Neural progenitor cell (in vitro differentiated cells): ENCODE results near the gene FNDC8. TPM values are rescaled to one million over a fixed set of nuclear protein-coding genes. Genes with fewer than 3 reads are reported as not detected.

Source experiments
- DNase-seq: peaks from one replicate; pipeline ENCODE4 v3.0.0-alpha.2; 2016; ENCODE audit warnings: low spot score
- H2AFZ ChIP-seq: fragments of 200-600 bp; sonication (generic); replicated peaks from 2 replicates; pipeline ENCODE4 v1.6.1; 2016; ENCODE audit warnings: antibody characterized with exemption
- H3F3A ChIP-seq: fragments of 200-600 bp; sonication (generic); 2 replicates; pipeline ENCODE4 v1.6.1; 2016; ENCODE audit warnings: antibody characterized with exemption, low read depth
- H3K27ac ChIP-seq: fragments of 200-600 bp; sonication (generic); 2 replicates; pipeline ENCODE4 v1.5.1; 2016; ENCODE audit warnings: mild to moderate bottlenecking
- H3K27me3 ChIP-seq: fragments of 200-600 bp; sonication (generic); 2 replicates; pipeline ENCODE4 v1.6.1; 2016; ENCODE audit warnings: mild to moderate bottlenecking, moderate library complexity
- H3K36me3 ChIP-seq: fragments of 200-600 bp; sonication (generic); 2 replicates; pipeline ENCODE4 v1.5.1; 2016
- H3K4me1 ChIP-seq: fragments of 200-600 bp; sonication (generic); 2 replicates; pipeline ENCODE4 v1.6.1; 2016; ENCODE audit warnings: mixed run types
- H3K4me2 ChIP-seq: fragments of 200-600 bp; sonication (generic); 2 replicates; pipeline ENCODE4 v1.6.1; 2016
- H3K4me3 ChIP-seq: fragments of 200-600 bp; sonication (generic); 2 replicates; pipeline ENCODE4 v1.5.1; 2016
- H3K79me2 ChIP-seq: fragments of 200-600 bp; sonication (generic); 2 replicates; pipeline ENCODE4 v1.6.1; 2016; ENCODE audit warnings: low read depth
- H3K9ac ChIP-seq: fragments of 200-600 bp; sonication (generic); 2 replicates; pipeline ENCODE4 v1.6.1; 2016
- H3K9me3 ChIP-seq: fragments of 200-600 bp; sonication (generic); 2 replicates; pipeline ENCODE4 v1.5.1; 2016; ENCODE audit warnings: low read depth
- H4K20me1 ChIP-seq: fragments of 200-600 bp; sonication (generic); 2 replicates; pipeline ENCODE4 v1.6.1; 2016; ENCODE audit warnings: low read depth
- H3K27ac Mint-ChIP-seq: 3 replicates; pipeline ENCODE4 v1.8.0; 2021; ENCODE audit warnings: mixed read lengths
- H3K27me3 Mint-ChIP-seq: 2 replicates; pipeline ENCODE4 v1.8.0; 2022; ENCODE audit warnings: low read depth, mild to moderate bottlenecking, inconsistent platforms, moderate library complexity, mixed read lengths; ENCODE audit not compliant: insufficient read depth
- H3K36me3 Mint-ChIP-seq: 3 replicates; pipeline ENCODE4 v1.8.0; 2021; ENCODE audit warnings: mixed read lengths
- H3K4me1 Mint-ChIP-seq: 3 replicates; pipeline ENCODE4 v1.8.0; 2021; ENCODE audit warnings: mixed read lengths
- H3K4me3 Mint-ChIP-seq: 3 replicates; pipeline ENCODE4 v1.8.0; 2021; ENCODE audit warnings: mild to moderate bottlenecking, moderate library complexity, mixed read lengths
- H3K9me3 Mint-ChIP-seq: 3 replicates; pipeline ENCODE4 v1.8.0; 2020; ENCODE audit warnings: mixed read lengths
- CTCF ChIP-seq: fragments of 200-600 bp; sonication (generic); IDR thresholded peaks from 2 replicates; pipeline ENCODE4 v1.5.1; 2017; ENCODE audit warnings: antibody characterized with exemption, mild to moderate bottlenecking
- EZH2 ChIP-seq: fragments of 200-600 bp; sonication (generic); IDR thresholded peaks from 2 replicates; pipeline ENCODE4 v1.6.1; 2017; ENCODE audit warnings: antibody characterized with exemption, mild to moderate bottlenecking, moderate library complexity
- EZH2phosphoT487 ChIP-seq: fragments of 200-600 bp; sonication (generic); IDR thresholded peaks from 2 replicates; pipeline ENCODE4 v1.6.1; 2017; ENCODE audit warnings: antibody characterized with exemption
- total RNA-seq: library from RNA; depleted of rRNA; stranded (reverse); fragments of >200 nt; gene quantifications from 2 replicates; pipeline ENCODE4 v1.2.3, GENCODE V29; 2015; ENCODE audit warnings: low replicate concordance

FNDC8 gene
- total RNA-seq, 1 donor from 2014 or later: not detected

DNA sequence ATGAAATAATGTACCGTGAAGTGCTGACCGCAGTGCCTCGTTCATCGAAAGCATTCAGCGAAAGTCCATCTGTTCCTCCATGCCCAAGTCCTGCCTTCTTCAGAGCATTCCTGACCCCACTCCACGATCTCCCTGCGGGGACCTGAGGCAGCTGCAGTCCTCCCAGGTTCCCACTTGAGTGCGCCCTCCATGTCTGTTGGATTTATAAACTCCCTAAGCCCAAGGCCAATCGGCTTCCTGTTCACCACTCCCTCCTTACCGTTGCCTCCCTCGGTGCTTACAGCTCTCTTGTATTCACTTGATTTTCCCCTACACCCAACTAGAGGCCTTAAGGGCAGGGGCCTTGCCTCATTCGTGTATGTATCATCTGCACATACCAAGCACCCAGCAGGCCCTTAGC is 4.6 kb upstream of the FNDC8 start:
- peaks cover 19% of the 10 kb centered on the region for H3K27me3 ChIP-seq
- no peaks in the 10 kb centered on the region for H3K79me2 ChIP-seq
- no peak overlapping the region for H3K9ac ChIP-seq
- H3K27me3 Mint-ChIP-seq: peaks cover 7% of the 10 kb centered on the region
- H2AFZ ChIP-seq: no peak overlapping the region
- peaks cover 19% of the 10 kb centered on the region for H3K36me3 Mint-ChIP-seq
- TF ChIP-seq EZH2 (no peak), EZH2phosphoT487 (no peak), CTCF (no peak)
- H3K9me3 ChIP-seq: no peaks in the 10 kb centered on the region
- H3F3A ChIP-seq: no peaks in the 10 kb centered on the region
- H3K4me3 Mint-ChIP-seq: peak overlapping the region; percentile 31
- H3K4me1 ChIP-seq: no peaks in the 10 kb centered on the region
- peak; percentile 11 for DNase-seq
- no peaks in the 10 kb centered on the region for H3K36me3 ChIP-seq
- no peak overlapping the region for H3K27ac ChIP-seq
- no peak overlapping the region for H3K4me3 ChIP-seq
- no peak overlapping the region for H3K4me2 ChIP-seq
- H4K20me1 ChIP-seq: no peaks in the 10 kb centered on the region
- no peaks in the 10 kb centered on the region for H3K9me3 Mint-ChIP-seq
- peak overlapping the region; percentile 5 for H3K27ac Mint-ChIP-seq
- H3K4me1 Mint-ChIP-seq: peaks cover 23% of the 10 kb centered on the region

DNA sequence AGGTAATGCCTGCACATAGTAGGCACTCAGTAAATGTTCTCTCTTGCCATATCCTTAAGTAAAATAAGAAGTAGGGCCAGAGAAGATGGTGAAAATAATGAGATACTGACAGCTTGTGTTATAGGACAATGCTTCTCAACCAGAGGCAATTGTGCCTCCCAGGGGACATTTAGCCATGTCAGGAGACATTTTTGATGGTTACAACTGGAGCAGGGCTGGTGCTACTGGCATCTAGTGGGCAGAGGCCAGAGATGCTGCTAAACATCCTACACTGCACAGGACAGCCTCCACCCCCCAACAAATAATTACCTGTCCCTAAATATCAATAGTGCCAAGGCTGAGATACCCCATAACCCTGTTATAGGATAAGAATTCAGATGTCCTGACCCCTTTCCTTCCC is 3.4 kb upstream of the FNDC8 start:
- no peak overlapping the region for H2AFZ ChIP-seq
- Mint-ChIP-seq H3K27me3 (peaks cover 9% of the 10 kb centered on the region), H3K36me3 (peaks cover 14% of the 10 kb centered on the region), H3K4me3 (peak overlapping the region; percentile 77), H3K4me1 (peaks cover 23% of the 10 kb centered on the region), H3K9me3 (no peaks in the 10 kb centered on the region), H3K27ac (no peak overlapping the region)
- no peak overlapping the region for H3K9ac ChIP-seq
- H3F3A ChIP-seq: no peaks in the 10 kb centered on the region
- H3K4me3 ChIP-seq: no peak overlapping the region
- no peaks in the 10 kb centered on the region for H4K20me1 ChIP-seq
- H3K36me3 ChIP-seq: no peaks in the 10 kb centered on the region
- no peak for TF ChIP-seq EZH2phosphoT487
- TF ChIP-seq EZH2: no peak
- TF ChIP-seq CTCF: peak; percentile 5
- H3K27ac ChIP-seq: no peak overlapping the region
- no peaks in the 10 kb centered on the region for H3K79me2 ChIP-seq
- H3K4me2 ChIP-seq: no peak overlapping the region
- no peaks in the 10 kb centered on the region for H3K9me3 ChIP-seq
- no peaks in the 10 kb centered on the region for H3K4me1 ChIP-seq
- DNase-seq: no peak
- H3K27me3 ChIP-seq: peaks cover 19% of the 10 kb centered on the region

DNA sequence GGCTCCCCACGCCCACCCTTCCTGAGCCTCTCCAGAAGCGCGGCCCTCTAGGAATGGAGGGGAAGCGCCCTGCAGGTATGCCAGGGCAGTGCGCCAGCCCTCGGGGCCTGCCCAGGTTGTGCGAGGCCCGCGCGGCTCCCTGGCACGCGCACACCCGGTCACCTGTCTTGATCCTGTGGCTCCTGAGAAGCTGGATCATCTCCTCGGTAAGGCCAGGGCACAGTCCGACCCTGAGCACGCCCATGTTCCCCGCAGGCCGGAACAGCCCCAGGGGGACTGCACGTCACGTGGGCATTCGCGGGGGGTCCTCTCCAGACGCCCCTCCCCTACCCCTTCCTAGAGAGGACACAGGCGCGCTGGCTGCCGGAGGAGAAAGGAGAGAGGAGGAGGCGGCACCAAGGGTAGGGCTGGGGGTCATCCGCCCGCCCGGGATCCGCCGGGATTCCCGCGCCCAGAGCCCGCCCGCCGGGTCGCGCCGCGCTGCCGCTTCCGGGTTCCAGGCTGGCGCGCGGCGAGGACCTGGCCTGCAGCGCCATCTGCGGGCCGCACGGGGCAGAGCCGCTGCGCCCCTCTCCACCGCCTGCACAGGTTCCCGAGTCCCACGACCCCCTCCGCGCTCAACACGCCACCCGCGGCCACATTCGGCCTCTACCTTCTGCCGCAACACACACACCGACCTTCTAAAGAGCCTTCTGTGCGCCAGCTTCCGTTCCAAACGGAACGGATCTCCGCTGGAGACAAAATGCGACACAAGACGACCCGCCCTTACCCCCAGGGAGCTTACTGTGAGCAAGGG is 1.8 kb upstream of the FNDC8 start, which contains the start of gene RAD51D:
TSS of gene RAD51D (minus strand) at position 491 of the 796 bp plus-strand sequence. CDS start at position 244, 247 bp downstream.
- no peak within 1 kb of the TSS for H3K27ac ChIP-seq
- H3K27ac Mint-ChIP-seq: peak within 1 kb of the TSS; percentile 95

More for the DNA sequence above, 1.8 kb upstream of the FNDC8 start, which contains the start of gene RAD51D:
- peak within 1 kb of the TSS; percentile 45 for H3K9ac ChIP-seq
- Mint-ChIP-seq H3K36me3 (peaks cover 14% of the 10 kb centered on the region), H3K9me3 (no peaks in the 10 kb centered on the region), H3K4me1 (peaks cover 23% of the 10 kb centered on the region), H3K4me3 (peak within 1 kb of the TSS; percentile 95), H3K27me3 (peaks cover 11% of the 10 kb centered on the region)
- peak within 1 kb of the TSS; percentile 98 for H2AFZ ChIP-seq
- H3K36me3 ChIP-seq: no peaks in the 10 kb centered on the region
- TF ChIP-seq CTCF (peak; percentile 93), EZH2phosphoT487 (no peak), EZH2 (peak; percentile 35)
- peaks cover 19% of the 10 kb centered on the region for H3K27me3 ChIP-seq
- peak; percentile 91 for DNase-seq
- no peaks in the 10 kb centered on the region for H4K20me1 ChIP-seq
- no peaks in the 10 kb centered on the region for H3K9me3 ChIP-seq
- peak within 1 kb of the TSS; percentile 76 for H3K4me3 ChIP-seq
- H3K4me2 ChIP-seq: peak within 1 kb of the TSS; percentile 83
- H3F3A ChIP-seq: no peaks in the 10 kb centered on the region
- no peaks in the 10 kb centered on the region for H3K79me2 ChIP-seq
- no peaks in the 10 kb centered on the region for H3K4me1 ChIP-seq
